ENCODE measurements around the gene MYL11. TPM values are rescaled to one million over a fixed set of nuclear protein-coding genes. Genes with fewer than 3 reads are reported as not detected.

MYL11 gene
- total RNA-seq, 2 donors from 2014 or later = 3.5 to 23.5 TPM

GRCh38 chr16:30369091-30369937 is 5.3 kb upstream of the MYL11 start:
- WGBS = under 1% methylated on average over 32 of the region's 45 CpGs
- Histone ChIP-seq H3K4me3 (peak overlapping the region; percentile 68 to 83), H3K9me3 (no peaks in the 10 kb centered on the region), H3K36me3 (no peaks in the 10 kb centered on the region), H3K27me3 (replicated peaks; ENCODE audit: insufficient read depth) (no peaks in the 10 kb centered on the region), H3K27ac (peak overlapping the region; percentile 74 to 85), H3K4me1 (replicated peaks) (peaks cover 19% of the 10 kb centered on the region)
- no peak for DNase-seq (ENCODE audit: low spot score)
- intact Hi-C loops (cut with DNase I) = no loop called here
- TF ChIP-seq POLR2AphosphoS5 (IDR thresholded peaks at IDR 0.05) (peak; percentile 5), POLR2A (IDR thresholded peaks at IDR 0.05) (no peak), CTCF (IDR thresholded peaks at IDR 0.05) (no peak)

GRCh38 chr16:30369938-30370455 is 4.6 kb upstream of the MYL11 start:
- intact Hi-C loops (cut with DNase I) = loop anchor here (10.0 kb wide), 1 partner anchor 275 kb away; the partner anchor contains the start of genes TBX6 and YPEL3
- DNase-seq (ENCODE audit: low spot score) = no peak
- WGBS = 2% methylated on average over 43 of the region's 76 CpGs

GRCh38 chr16:30370456-30371247 is 4.0 kb upstream of the MYL11 start, which contains the start of gene TBC1D10B:
TSS of gene TBC1D10B (minus strand) at chr16:30370494. CDS start at chr16:30370183, 311 bp downstream.
- Histone ChIP-seq H3K27me3 (replicated peaks; ENCODE audit: insufficient read depth) (no peaks in the 10 kb centered on the region), H3K9me3 (no peaks in the 10 kb centered on the region), H3K27ac (peak within 1 kb of the TSS; percentile 89 to 90), H3K4me1 (replicated peaks) (peaks cover 19% of the 10 kb centered on the region), H3K4me3 (peak within 1 kb of the TSS; percentile 68 to 83), H3K36me3 (no peaks in the 10 kb centered on the region)
- under 1% methylated on average over 40 of the region's 40 CpGs for WGBS
- peak; percentile 99 for DNase-seq (ENCODE audit: low spot score)
- intact Hi-C loops (cut with DNase I) = loop anchor here (10.0 kb wide), 1 partner anchor 276 kb away; the partner anchor contains the start of genes TBX6 and YPEL3
- TF ChIP-seq POLR2A (IDR thresholded peaks at IDR 0.05) (peak; percentile 78), CTCF (IDR thresholded peaks at IDR 0.05) (peak in 2 of 4 experiments; percentile 43 to 75), POLR2AphosphoS5 (IDR thresholded peaks at IDR 0.05) (peak; percentile 89)

More at GRCh38 chr16:30369938-30370455, 4.6 kb upstream of the MYL11 start:
- Histone ChIP-seq H3K27me3 (replicated peaks; ENCODE audit: insufficient read depth) (no peaks in the 10 kb centered on the region), H3K4me1 (replicated peaks) (peaks cover 19% of the 10 kb centered on the region), H3K4me3 (peak overlapping the region; percentile 68 to 83), H3K9me3 (no peaks in the 10 kb centered on the region), H3K27ac (peak overlapping the region; percentile 74 to 85), H3K36me3 (no peaks in the 10 kb centered on the region)
- no peak for TF ChIP-seq POLR2AphosphoS5 (IDR thresholded peaks at IDR 0.05)
- no peak for TF ChIP-seq POLR2A (IDR thresholded peaks at IDR 0.05)
- TF ChIP-seq CTCF (IDR thresholded peaks at IDR 0.05) = peak in 1 of 4 experiments; percentile 3

GRCh38 chr16:30371248-30371816 is 3.3 kb upstream of the MYL11 start:
- no peak for DNase-seq (ENCODE audit: low spot score)
- Histone ChIP-seq H3K9me3 (no peaks in the 10 kb centered on the region), H3K4me3 (peak overlapping the region; percentile 22 to 44), H3K27me3 (replicated peaks; ENCODE audit: insufficient read depth) (no peaks in the 10 kb centered on the region), H3K36me3 (no peaks in the 10 kb centered on the region), H3K27ac (peak overlapping the region; percentile 89 to 90), H3K4me1 (replicated peaks) (peaks cover 19% of the 10 kb centered on the region)
- intact Hi-C loops (cut with DNase I) = loop anchor here (10.0 kb wide), 1 partner anchor 277 kb away; the partner anchor contains the start of genes TBX6 and YPEL3
- TF ChIP-seq CTCF (IDR thresholded peaks at IDR 0.05) = no peak
- 19% methylated on average over 11 of the region's 11 CpGs for WGBS

Data from prostate gland (tissue), 2 donors.